SU-DHL-6 (cell line): ENCODE results near the gene MYO9A.

ENCODE experiments used
- H2AFZ ChIP-seq: fragments of 200-600 bp; sonication (generic); 2 replicates; pipeline ENCODE4 v1.6.1; 2014; ENCODE audit warnings: low read depth, mild to moderate bottlenecking, moderate library complexity, mixed read lengths, antibody characterized with exemption, low read length; ENCODE audit not compliant: severe bottlenecking
- H3F3A ChIP-seq: fragments of 200-600 bp; shearing (Covaris generic); 2 replicates; pipeline ENCODE4 v1.6.0; 2016; ENCODE audit warnings: antibody characterized with exemption, mild to moderate bottlenecking; ENCODE audit not compliant: insufficient read depth
- H3K27ac ChIP-seq: fragments of 200-600 bp; sonication (generic); 2 replicates; pipeline ENCODE4 v1.5.1; 2016; ENCODE audit warnings: low read depth, mild to moderate bottlenecking, low read length, moderate library complexity, mixed read lengths
- H3K27me3 ChIP-seq: fragments of 200-600 bp; sonication (generic), shearing (Covaris generic); 2 replicates; pipeline ENCODE4 v1.6.0; 2014; ENCODE audit warnings: mild to moderate bottlenecking, low read length
- H3K36me3 ChIP-seq: fragments of 200-600 bp; sonication (generic); 2 replicates; pipeline ENCODE4 v1.6.1; 2014; ENCODE audit warnings: mild to moderate bottlenecking, low read length, mixed read lengths
- H3K4me2 ChIP-seq: fragments of 300-600, 200-600 bp; shearing (Covaris generic), sonication (generic); 2 replicates; pipeline ENCODE4 v1.6.0; 2014; ENCODE audit warnings: low read length, low read depth, mild to moderate bottlenecking; ENCODE audit not compliant: poor library complexity, severe bottlenecking
- H3K4me3 ChIP-seq: fragments of 200-600 bp; sonication (generic); 2 replicates; pipeline ENCODE4 v1.5.1; 2014; ENCODE audit warnings: antibody characterized with exemption, low read length, mild to moderate bottlenecking, mixed read lengths; ENCODE audit not compliant: insufficient read depth, poor library complexity, severe bottlenecking
- H3K79me2 ChIP-seq: fragments of 200-600 bp; sonication (generic); 2 replicates; pipeline ENCODE4 v1.6.1; 2014; ENCODE audit warnings: mild to moderate bottlenecking, low read length, moderate library complexity; ENCODE audit not compliant: insufficient read depth
- H3K9ac ChIP-seq: fragments of 200-600 bp; sonication (generic); 2 replicates; pipeline ENCODE4 v1.7.0; 2014; ENCODE audit warnings: mild to moderate bottlenecking, low read length
- H3K9me2 ChIP-seq: fragments of 200-600 bp; sonication (generic); replicated peaks from 2 replicates; pipeline ENCODE4 v1.6.1; 2014; ENCODE audit warnings: low read length; ENCODE audit not compliant: insufficient read depth
- H3K9me3 ChIP-seq: fragments of 200-600 bp; sonication (generic); 2 replicates; pipeline ENCODE4 v1.6.1; 2014; ENCODE audit warnings: low read length, mixed read lengths; ENCODE audit not compliant: insufficient read depth
- H4K20me1 ChIP-seq: fragments of 200-600 bp; sonication (generic); 2 replicates; pipeline ENCODE4 v1.6.1; 2014; ENCODE audit warnings: low read depth, mild to moderate bottlenecking, antibody characterized with exemption, low read length, moderate library complexity, mixed read lengths
- CTCF ChIP-seq: fragments of 200-600 bp; sonication (generic); IDR thresholded peaks from one replicate; pipeline ENCODE4 v1.5.1; 2017; ENCODE audit warnings: antibody characterized with exemption, mild to moderate bottlenecking, low read length, moderate library complexity; ENCODE audit not compliant: insufficient read depth, poor library complexity, severe bottlenecking
- EZH2phosphoT487 ChIP-seq: fragments of 200-600 bp; sonication (generic), shearing (Covaris generic); conservative IDR thresholded peaks from 2 replicates; pipeline ENCODE4 v1.6.1; 2018; ENCODE audit warnings: mild to moderate bottlenecking, antibody characterized with exemption, low read length, moderate library complexity, mixed read lengths

The MYO9A gene

GRCh38 chr15:72136170-72137051 is 18.5 kb upstream of the MYO9A start:
- H3K4me2 ChIP-seq = no peak overlapping the region
- TF ChIP-seq EZH2phosphoT487 (no peak), CTCF (no peak)
- H3K9me3 ChIP-seq = no peaks in the 10 kb centered on the region
- H3F3A ChIP-seq = peaks cover under 1% of the 10 kb centered on the region; the same call in 1 of the 2 replicates
- H3K9me2 ChIP-seq = no peaks in the 10 kb centered on the region
- H3K9ac ChIP-seq = no peak overlapping the region
- no peaks in the 10 kb centered on the region for H4K20me1 ChIP-seq
- no peaks in the 10 kb centered on the region for H3K79me2 ChIP-seq
- no peak overlapping the region for H3K27ac ChIP-seq
- H3K36me3 ChIP-seq = no peaks in the 10 kb centered on the region
- no peak overlapping the region for H2AFZ ChIP-seq
- H3K4me3 ChIP-seq = no peak overlapping the region
- H3K27me3 ChIP-seq = no peaks in the 10 kb centered on the region

- H3K9me2 ChIP-seq = no peaks in the 10 kb centered on the region
- no peaks in the 10 kb centered on the region for H4K20me1 ChIP-seq
- H2AFZ ChIP-seq = no peak overlapping the region
- H3K9me3 ChIP-seq = no peaks in the 10 kb centered on the region
- H3K36me3 ChIP-seq = no peaks in the 10 kb centered on the region
- TF ChIP-seq CTCF = no peak
- TF ChIP-seq EZH2phosphoT487 = no peak
- no peak overlapping the region for H3K4me2 ChIP-seq
- no peaks in the 10 kb centered on the region for H3K27me3 ChIP-seq
- no peak overlapping the region for H3K9ac ChIP-seq
- no peaks in the 10 kb centered on the region for H3K79me2 ChIP-seq
- no peaks in the 10 kb centered on the region; the same call in 1 of the 2 replicates for H3F3A ChIP-seq
- H3K27ac ChIP-seq = no peak overlapping the region
- no peak overlapping the region for H3K4me3 ChIP-seq
Measured at GRCh38 chr15:72135719-72136118, 17.8 kb upstream of the MYO9A start.

GRCh38 chr15:72133211-72133610 is 15.3 kb upstream of the MYO9A start:
- TF ChIP-seq EZH2phosphoT487 (no peak), CTCF (no peak)
- Histone ChIP-seq H3K4me3 (no peak overlapping the region), H2AFZ (no peak overlapping the region), H3K36me3 (no peaks in the 10 kb centered on the region), H3K9me2 (no peaks in the 10 kb centered on the region), H3K9me3 (no peaks in the 10 kb centered on the region), H4K20me1 (no peaks in the 10 kb centered on the region), H3K4me2 (no peak overlapping the region), H3K79me2 (no peaks in the 10 kb centered on the region), H3K27me3 (no peaks in the 10 kb centered on the region), H3K27ac (no peak overlapping the region), H3F3A (no peaks in the 10 kb centered on the region; the same call in 1 of the 2 replicates), H3K9ac (no peak overlapping the region)
